ENCODE results near the gene VWA8. TPM values are rescaled to one million over a fixed set of nuclear protein-coding genes. Genes with fewer than 3 reads are reported as not detected.
"Not testable (repeated sequence)": the region's sequence is repeated elsewhere in the genome, so short reads cannot be mapped to it uniquely, and the experiment has no call there.

Gene VWA8
- total RNA-seq, 2 experiments from 2014 or later = 13.5 to 14.4 TPM

- Mint-ChIP-seq H3K36me3 (ENCODE audit: low read depth) (no peaks in the 10 kb centered on the region), H3K27me3 (no peaks in the 10 kb centered on the region), H3K4me3 (no peak overlapping the region), H3K27ac (no peak overlapping the region), H3K9me3 (no peaks in the 10 kb centered on the region), H3K4me1 (peaks cover 9% of the 10 kb centered on the region)
- no peak for DNase-seq
- ChIA-PET CTCF (no interaction called here), POLR2A (no interaction called here)
Measured at GRCh38 chr13:41641429-41641828, 319.5 kb downstream of the VWA8 start.

GRCh38 chr13:41639955-41640780 is 320.7 kb downstream of the VWA8 start:
- no peaks in the 10 kb centered on the region for H3K27me3 Mint-ChIP-seq

GRCh38 chr13:41639237-41639904 is 321.5 kb downstream of the VWA8 start:
- Mint-ChIP-seq H3K36me3 (ENCODE audit: low read depth) (no peaks in the 10 kb centered on the region), H3K4me3 (no peak overlapping the region), H3K4me1 (no peaks in the 10 kb centered on the region), H3K9me3 (no peaks in the 10 kb centered on the region), H3K27ac (no peak overlapping the region), H3K27me3 (no peaks in the 10 kb centered on the region)
- ChIA-PET POLR2A (no interaction called here), CTCF (no interaction called here)
- DNase-seq = no peak

More at GRCh38 chr13:41639955-41640780, 320.7 kb downstream of the VWA8 start:
- H3K27ac Mint-ChIP-seq = no peak overlapping the region
- H3K9me3 Mint-ChIP-seq = no peaks in the 10 kb centered on the region
- DNase-seq = no peak
- peaks cover 4% of the 10 kb centered on the region for H3K4me1 Mint-ChIP-seq
- ChIA-PET CTCF (no interaction called here), POLR2A (no interaction called here)
- no peaks in the 10 kb centered on the region for H3K36me3 Mint-ChIP-seq (ENCODE audit: low read depth)
- H3K4me3 Mint-ChIP-seq = no peak overlapping the region

DNA sequence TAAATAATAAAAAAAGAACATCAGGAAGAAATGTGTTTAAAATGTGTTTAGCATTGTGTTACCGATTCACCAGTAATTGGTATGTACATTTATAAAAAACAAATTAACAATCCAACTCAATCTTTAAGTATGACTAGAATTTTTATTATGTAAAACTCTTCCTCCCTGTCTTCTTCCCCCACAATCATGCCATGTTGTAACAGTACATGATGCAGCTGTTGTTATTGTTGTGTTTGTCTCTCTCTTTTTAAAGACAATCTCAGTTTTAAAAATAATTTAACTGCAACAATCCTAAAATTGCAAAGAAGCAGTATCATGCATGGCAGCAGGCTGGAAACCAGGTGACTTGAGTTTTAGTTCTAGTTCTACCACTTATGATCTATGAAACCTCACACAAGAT is 323.3 kb downstream of the VWA8 start:
- H3K27ac Mint-ChIP-seq = no peak overlapping the region
- H3K27me3 Mint-ChIP-seq = no peaks in the 10 kb centered on the region
- ChIA-PET CTCF (no interaction called here), POLR2A (no interaction called here)
- H3K4me3 Mint-ChIP-seq = no peak overlapping the region
- H3K4me1 Mint-ChIP-seq = no peaks in the 10 kb centered on the region
- H3K9me3 Mint-ChIP-seq = no peaks in the 10 kb centered on the region
- no peak for DNase-seq
- H3K36me3 Mint-ChIP-seq (ENCODE audit: low read depth) = no peaks in the 10 kb centered on the region

DNA sequence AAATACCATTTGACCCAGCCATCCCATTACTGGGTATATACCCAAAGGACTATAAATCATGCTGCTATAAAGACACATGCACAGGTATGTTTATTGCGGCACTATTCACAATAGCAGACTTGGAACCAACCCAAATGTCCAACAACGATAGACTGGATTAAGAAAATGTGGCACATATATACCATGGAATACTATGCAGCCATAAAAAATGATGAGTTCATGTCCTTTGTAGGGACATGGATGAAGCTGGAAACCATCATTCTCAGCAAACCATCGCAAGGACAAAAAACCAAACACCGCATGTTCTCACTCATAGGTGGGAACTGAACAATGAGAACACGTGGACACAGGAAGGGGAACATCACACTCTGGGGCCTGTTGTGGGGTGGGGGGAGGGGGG is 323.9 kb downstream of the VWA8 start:
- H3K27me3 Mint-ChIP-seq; CTCF ChIA-PET; H3K27ac Mint-ChIP-seq; H3K9me3 Mint-ChIP-seq; H3K36me3 Mint-ChIP-seq (ENCODE audit: low read depth); DNase-seq; H3K4me3 Mint-ChIP-seq; POLR2A ChIA-PET; H3K4me1 Mint-ChIP-seq: not testable (repeated sequence)

- H3K27ac Mint-ChIP-seq; POLR2A ChIA-PET; H3K9me3 Mint-ChIP-seq; DNase-seq; H3K4me1 Mint-ChIP-seq; H3K27me3 Mint-ChIP-seq; H3K36me3 Mint-ChIP-seq (ENCODE audit: low read depth); H3K4me3 Mint-ChIP-seq: not testable (repeated sequence)
- CTCF ChIA-PET = interaction anchor here (1.1 kb wide), 1 partner anchor 38 kb away, joined by 3 read pairs; no protein-coding TSS in a partner anchor
Measured at GRCh38 chr13:41636590-41636989, 324.3 kb downstream of the VWA8 start.

DNA sequence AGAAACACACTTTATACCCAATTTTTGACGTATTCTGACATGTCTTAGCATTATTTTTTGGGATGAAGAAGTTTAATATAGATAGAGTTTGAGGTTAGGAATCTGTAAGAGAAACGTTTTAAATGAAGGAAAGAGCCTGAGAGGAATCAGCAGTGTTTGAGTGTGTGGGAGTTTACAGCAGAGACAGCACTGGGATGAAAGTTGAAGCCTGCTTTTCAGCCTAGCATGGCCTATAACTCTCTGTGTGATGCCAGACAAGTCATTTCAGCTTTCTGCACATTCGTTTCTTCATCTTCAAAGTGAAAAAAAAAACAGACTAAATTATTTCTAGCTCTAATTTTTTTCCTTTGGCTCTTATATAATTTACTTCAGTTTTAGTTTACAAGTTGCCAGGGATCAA is 326.5 kb downstream of the VWA8 start:
- H3K4me1 Mint-ChIP-seq = no peaks in the 10 kb centered on the region
- H3K27ac Mint-ChIP-seq = no peak overlapping the region
- H3K9me3 Mint-ChIP-seq = no peaks in the 10 kb centered on the region
- no peaks in the 10 kb centered on the region for H3K36me3 Mint-ChIP-seq (ENCODE audit: low read depth)
- H3K4me3 Mint-ChIP-seq = no peak overlapping the region
- H3K27me3 Mint-ChIP-seq = no peaks in the 10 kb centered on the region
- ChIA-PET CTCF (no interaction called here), POLR2A (no interaction called here)
- no peak for DNase-seq

- no peaks in the 10 kb centered on the region for H3K27me3 Mint-ChIP-seq
- POLR2A ChIA-PET = no interaction called here
Measured at GRCh38 chr13:41633776-41634175, 327.1 kb downstream of the VWA8 start.

DNA sequence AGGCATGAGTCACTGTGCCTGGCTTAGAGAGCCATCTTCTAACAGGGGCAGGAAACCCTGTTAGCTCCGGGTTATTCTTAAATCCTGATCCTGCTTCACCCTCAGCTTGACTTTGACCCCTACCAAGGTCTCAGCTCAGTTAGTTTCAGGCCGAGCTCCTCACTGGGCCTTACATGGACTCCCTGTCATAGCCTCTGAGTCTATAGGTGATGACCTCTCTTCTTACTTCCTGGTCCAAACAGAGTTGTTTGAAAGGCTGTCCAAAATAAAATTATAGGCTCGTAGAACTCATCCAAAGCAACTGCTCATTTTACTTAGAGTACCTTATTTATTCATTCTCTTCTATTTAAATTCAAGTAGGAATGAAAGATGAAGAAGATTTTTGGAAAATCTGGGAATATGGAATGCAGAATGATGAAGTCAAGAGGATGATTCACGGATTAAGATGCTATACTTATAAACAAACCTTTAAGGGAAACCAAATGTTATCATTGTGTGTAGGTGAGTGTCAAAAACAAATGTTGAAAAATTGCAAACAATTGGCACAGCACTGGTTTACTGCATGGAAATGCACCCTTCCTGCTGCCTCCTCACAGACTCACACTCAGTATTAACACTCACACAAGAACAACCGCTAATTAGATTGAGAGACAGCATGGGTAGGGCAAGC is 329.5 kb downstream of the VWA8 start:
- DNase-seq = no peak
- POLR2A ChIA-PET = no interaction called here
- Mint-ChIP-seq H3K27me3 (no peaks in the 10 kb centered on the region), H3K4me1 (no peaks in the 10 kb centered on the region), H3K36me3 (ENCODE audit: low read depth) (no peaks in the 10 kb centered on the region), H3K4me3 (no peak overlapping the region), H3K27ac (no peak overlapping the region), H3K9me3 (no peaks in the 10 kb centered on the region)
- CTCF ChIA-PET = no interaction called here

More at GRCh38 chr13:41633776-41634175, 327.1 kb downstream of the VWA8 start:
- Mint-ChIP-seq H3K4me1 (no peaks in the 10 kb centered on the region), H3K4me3 (no peak overlapping the region), H3K27ac (no peak overlapping the region), H3K36me3 (ENCODE audit: low read depth) (no peaks in the 10 kb centered on the region), H3K9me3 (no peaks in the 10 kb centered on the region)
- CTCF ChIA-PET = no interaction called here
- no peak for DNase-seq

DNA sequence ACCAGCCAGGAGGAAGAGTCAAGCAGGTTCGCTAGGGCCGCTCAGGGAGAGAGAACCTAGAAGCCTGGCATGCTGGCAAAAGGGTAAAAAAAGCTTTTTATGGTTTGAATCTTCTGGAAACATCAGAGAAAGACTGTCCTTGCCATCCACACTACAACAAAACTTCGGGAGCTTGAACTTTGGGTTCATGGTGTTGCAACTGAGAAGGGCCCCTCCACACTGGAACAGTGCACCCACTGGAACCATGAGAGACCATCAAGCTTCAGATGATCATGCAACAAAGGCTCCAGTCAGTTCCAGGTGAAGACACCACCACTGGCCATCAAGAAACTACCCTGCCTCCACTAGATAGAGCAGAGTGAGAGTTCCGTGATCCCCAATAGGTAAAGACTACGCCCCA is 333.5 kb downstream of the VWA8 start:
- no peak overlapping the region for H3K4me3 Mint-ChIP-seq
- H3K27ac Mint-ChIP-seq = no peak overlapping the region
- H3K9me3 Mint-ChIP-seq = no peaks in the 10 kb centered on the region
- peaks cover 11% of the 10 kb centered on the region for H3K36me3 Mint-ChIP-seq (ENCODE audit: low read depth)
- POLR2A ChIA-PET = no interaction called here
- no peaks in the 10 kb centered on the region for H3K27me3 Mint-ChIP-seq
- DNase-seq = no peak
- H3K4me1 Mint-ChIP-seq = no peaks in the 10 kb centered on the region
- CTCF ChIA-PET = no interaction called here

DNA sequence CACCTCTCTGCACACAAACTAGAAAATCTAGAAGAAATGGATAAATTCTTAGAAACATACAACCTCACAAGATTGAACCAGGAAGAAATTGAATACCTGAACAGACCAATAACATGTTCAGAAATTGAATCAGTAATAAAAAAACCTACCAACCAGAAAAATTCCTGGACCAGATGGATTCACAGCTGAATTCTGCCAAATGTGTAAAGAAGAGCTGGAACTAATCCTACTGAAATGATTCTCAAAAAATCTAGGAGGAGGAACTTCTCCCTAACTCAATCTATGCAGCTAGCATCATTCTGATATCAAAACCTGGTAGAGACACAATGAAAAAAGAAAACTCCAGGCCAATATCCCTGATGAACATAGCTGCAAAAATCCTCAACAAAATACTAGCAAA is 336.9 kb downstream of the VWA8 start:
- no peak overlapping the region for H3K27ac Mint-ChIP-seq
- no peak overlapping the region for H3K4me3 Mint-ChIP-seq
- POLR2A ChIA-PET = no interaction called here
- H3K36me3 Mint-ChIP-seq (ENCODE audit: low read depth) = peaks cover 18% of the 10 kb centered on the region
- peaks cover 3% of the 10 kb centered on the region for H3K9me3 Mint-ChIP-seq
- no peaks in the 10 kb centered on the region for H3K27me3 Mint-ChIP-seq
- no peak for DNase-seq
- CTCF ChIA-PET = no interaction called here
- no peaks in the 10 kb centered on the region for H3K4me1 Mint-ChIP-seq

- Mint-ChIP-seq H3K4me1 (no peaks in the 10 kb centered on the region), H3K27me3 (no peaks in the 10 kb centered on the region), H3K9me3 (peaks cover 7% of the 10 kb centered on the region), H3K36me3 (ENCODE audit: low read depth) (peaks cover 22% of the 10 kb centered on the region), H3K4me3 (no peak overlapping the region), H3K27ac (no peak overlapping the region)
- POLR2A ChIA-PET = no interaction called here
- no peak for DNase-seq
- CTCF ChIA-PET = no interaction called here
Measured at GRCh38 chr13:41622432-41623429, 338.2 kb downstream of the VWA8 start.
